Measurements from ENCODE around the gene CRACR2A.

CRACR2A gene

DNA sequence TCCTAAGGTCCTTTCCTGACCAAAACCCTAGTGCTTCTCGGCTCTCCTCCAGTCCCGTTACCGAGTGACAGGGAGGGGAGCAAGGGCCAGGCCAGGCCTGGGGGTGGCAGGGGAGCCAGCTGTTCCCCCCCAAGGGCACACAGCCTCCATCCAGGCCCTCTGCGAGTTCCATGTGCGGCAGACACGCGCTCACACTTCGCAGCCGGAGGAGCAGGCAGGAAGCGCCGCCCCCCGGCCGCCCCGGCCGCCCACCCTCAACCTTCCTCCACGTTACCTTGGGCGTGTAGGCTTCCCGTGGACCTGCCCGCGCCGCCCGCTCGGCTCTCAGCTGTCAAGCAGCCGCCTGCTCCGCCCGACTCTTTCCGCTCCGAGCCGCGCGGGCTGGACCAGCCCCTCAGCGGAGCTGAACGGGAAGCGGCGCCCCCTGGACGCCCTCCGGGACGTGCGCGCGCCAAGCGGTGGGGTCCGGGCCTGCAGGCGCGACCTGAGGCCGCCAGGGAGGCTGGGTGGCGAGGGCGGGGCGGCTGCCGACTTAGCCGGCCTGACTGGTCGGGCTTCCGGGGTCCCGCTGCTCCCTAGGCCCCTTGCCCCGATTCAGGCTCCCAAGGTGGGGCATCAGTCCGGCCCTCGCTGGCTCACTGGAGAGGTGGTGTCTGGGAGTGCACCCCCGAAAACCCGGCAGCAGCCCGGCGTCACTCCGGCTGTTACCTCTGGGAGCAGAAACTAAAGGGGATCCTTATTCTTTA is at the start of gene CRACR2A:
CRACR2A (minus strand) TSS at position 369 of the 746 bp plus-strand sequence. CDS start 56,110 bp downstream, outside the sequence.
- DNase-seq = no peak

DNA sequence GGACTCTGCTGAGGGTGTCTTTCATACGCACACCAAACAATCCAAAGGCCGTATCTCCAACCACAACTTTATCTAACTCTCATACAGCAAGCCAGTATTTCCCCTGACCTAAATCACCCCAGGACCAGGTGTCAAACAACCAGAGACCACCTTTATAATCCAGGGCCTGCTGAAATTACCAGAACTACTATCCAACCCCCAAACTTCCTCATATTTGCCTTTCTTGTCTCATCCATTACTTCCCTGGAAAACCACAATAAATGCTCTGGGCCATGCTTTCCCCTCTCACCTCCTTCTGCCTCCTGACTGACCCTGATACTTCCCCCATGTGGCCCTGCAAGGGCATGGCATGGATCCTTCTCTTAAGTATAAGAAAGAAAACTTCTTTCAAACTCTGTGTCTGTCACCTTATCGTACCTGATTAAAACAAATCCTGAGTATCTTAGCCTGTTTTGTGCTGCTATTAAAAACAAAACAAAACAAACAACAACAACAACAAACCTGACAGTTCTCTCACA is 44.7 kb upstream of the CRACR2A start:
- DNase-seq = no peak

- no peak for DNase-seq
Measured at GRCh38 chr12:3795492-3796133, 42.7 kb upstream of the CRACR2A start.

DNA sequence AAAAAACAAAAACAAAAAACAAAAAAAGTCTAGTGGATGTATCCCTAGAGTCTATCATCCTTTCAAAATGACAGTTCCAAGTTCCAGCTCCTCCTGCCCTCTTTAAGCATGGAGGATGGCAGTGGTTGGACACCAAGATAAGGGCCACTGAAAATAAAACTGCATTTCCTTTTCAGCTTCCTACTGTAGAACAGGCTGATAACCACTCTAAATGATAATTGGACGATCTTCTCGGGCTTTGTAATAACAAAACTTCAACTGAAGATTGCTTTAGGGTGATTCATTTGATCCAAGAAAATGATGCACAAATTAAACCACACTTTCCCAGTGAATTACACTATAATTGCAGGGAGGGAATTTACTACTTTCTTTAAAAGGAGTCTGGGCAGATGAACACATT is 42.2 kb upstream of the CRACR2A start:
- DNase-seq = no peak

DNA sequence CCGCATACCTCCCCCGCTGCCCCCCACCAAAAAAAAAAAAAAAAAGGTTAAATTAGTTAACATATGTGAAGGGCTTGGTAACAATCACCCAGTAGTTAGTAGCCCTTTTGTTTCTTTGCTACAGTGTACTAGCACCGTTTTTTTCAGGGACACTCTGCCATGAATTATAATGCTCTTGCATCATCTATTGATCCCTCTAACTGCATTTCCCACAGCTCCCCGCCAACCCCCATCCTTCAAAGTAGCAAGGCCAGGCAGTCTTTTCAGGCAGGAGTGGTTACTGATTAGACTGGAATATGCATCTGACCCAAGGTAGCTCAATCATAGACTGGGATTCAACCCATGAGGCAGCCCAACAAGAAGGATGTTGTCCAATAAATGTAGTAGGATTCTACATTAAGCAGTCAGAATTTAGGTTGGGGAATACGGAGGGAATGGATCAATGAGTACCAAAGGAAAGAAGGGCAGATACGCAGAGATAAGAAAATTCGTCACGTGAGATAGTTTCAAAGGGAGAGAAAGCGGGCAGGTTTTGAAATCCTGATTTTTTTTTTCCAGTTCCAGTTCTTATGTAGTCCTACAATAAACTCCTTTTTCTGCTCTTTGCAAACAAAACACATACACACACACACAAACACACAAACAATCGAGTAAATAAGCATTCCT is 39.8 kb upstream of the CRACR2A start:
- DNase-seq = no peak

DNA sequence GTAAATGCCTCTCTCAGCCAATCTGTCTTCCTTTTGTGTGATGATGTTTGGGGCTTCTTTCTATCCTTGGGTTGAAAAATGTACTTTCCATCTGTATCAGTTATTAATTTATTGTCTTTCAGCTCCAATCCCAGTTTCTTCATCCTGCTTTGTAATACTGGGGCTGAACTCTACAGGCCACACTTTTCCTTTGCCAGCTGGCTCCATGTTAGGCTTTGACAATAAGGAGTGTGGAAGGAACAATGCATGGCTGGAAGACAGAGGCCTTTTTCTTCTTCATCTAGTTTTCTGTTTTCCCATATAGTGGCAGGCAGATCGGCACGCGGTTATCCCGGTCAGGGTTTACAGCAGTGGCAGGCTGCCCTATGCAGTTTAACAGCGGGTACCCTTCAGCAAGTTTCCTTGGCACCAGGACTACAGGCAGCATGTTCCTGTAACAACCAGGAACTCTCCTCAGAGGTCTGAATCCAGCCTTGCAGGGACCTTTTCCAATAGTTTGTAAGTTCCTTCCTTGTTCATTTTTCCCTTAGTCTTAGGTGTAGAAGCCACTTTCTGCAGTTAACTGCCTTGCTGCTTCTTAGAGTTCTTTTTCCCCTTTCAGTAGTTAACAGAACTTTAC is 38.5 kb upstream of the CRACR2A start:
- DNase-seq = no peak

DNA sequence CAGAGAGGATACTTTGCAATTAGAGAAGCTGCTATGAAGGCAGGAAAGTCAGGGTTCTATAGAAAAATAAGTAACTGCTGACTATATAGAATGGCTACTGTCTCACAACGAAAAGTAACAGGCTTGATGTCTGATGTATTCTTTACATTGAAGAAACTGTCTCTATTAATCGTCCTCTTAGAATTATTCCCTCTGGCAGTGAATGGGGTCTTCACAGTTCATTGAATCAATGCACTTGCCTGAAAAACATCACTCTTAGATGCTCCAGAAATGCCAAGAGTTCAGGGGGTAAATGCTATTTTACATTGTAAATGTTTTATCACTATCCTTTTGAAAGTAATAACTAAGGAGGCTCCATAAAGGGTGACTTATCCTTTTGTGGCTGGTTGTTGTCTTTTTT is 37.7 kb upstream of the CRACR2A start:
- no peak for DNase-seq

GRCh38 chr12:3789838-3790237 is 36.9 kb upstream of the CRACR2A start:
- no peak for DNase-seq

DNA sequence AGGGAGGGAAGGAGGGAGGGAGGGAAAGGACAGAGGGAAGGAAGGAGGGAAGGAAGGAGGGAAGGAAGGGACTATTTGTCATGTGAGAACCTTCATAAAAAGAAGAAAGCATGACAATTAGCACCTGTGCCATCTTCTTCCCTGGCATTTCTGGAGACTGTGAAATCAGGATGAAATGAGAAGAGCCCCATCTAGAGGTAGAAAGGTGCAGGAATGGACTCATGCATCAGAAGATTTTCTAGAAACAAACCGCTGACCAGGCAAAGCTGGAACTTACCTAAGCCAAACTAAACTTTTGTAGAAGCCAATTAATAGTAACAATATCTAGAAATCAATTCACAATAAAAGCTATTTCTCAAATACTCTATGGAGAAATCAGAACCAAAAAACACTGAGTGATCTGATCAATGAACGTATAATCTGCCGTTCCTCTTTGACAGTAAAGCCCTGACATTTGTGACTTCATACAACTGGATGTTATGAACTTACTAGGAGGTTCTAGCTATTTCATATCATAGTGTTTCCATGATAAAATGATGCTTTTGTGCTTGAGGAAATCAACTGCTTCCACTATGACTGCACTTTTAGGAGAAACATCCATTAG is 24.4 kb upstream of the CRACR2A start:
- no peak for DNase-seq

DNA sequence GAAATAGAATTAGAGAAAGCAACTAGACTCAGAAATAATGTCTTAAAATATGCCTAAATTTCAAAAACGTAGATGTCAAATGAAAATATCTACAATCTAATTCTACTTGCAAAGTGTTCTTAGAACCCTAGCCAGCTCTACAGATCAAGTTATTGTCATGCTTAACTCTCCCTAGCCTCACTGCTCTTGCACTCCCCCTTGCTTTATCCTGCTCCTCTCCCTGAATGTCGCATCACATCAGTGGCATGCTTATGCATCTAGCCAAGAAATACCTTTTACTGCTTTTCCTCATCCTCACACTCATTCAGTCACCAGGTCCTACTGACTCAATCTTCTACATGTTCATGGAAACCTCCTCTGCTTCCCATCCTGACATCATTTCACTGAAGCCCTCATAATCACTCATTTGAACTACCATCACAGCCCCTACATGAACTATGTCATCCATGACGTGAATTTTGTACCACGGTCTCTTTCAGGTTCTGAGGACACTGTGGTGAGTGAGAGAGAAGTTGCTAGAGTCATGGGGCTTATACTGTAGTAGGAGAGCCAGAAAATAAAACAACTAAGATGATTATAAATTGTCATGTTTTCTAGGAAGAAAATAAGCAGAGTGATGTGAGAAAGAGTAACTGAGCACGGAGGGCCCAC is 22.6 kb upstream of the CRACR2A start:
- DNase-seq = no peak

DNA sequence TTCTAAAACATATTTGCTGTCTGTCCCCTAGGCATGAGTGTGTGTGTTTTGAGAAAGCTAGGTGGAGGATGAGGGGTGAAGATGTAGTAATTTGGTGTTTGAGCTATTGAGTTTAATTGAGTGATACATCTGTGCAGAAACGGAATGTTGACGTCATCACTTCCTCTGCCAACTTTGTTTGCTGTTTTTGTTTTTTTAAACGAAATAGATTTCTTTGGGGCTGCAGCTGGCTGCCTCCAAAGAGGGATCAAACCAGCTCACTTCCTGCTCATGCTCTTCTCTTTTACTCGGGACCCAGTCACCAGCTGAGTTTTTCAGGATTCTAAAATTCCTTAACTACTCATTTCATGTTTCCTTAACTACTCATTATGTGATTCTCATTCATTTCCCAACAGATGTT is 19.5 kb upstream of the CRACR2A start:
- DNase-seq = no peak

DNA sequence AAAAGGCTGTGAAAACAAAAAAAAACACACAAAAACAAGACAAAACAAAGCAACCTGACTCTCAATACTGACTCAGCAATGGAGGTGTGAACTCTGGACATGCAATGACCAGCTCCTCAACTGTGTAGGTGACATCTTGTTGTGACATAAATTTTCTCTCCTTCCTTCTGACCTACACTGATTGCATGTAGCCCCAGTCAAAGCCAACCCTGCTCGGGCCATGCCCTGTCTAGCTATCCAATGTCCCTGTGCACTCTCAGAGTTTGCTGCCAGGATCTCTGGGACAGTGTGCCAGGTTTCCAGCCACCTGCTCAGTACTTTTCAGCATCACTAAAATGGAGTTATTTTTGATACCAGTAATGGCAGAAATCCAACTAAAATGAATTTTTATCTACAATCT is 18.9 kb upstream of the CRACR2A start:
- no peak for DNase-seq

- DNase-seq = no peak
Measured at GRCh38 chr12:3770891-3771290, 18.0 kb upstream of the CRACR2A start.

- DNase-seq = no peak
Measured at GRCh38 chr12:3768911-3769447, 16.1 kb upstream of the CRACR2A start.

DNA sequence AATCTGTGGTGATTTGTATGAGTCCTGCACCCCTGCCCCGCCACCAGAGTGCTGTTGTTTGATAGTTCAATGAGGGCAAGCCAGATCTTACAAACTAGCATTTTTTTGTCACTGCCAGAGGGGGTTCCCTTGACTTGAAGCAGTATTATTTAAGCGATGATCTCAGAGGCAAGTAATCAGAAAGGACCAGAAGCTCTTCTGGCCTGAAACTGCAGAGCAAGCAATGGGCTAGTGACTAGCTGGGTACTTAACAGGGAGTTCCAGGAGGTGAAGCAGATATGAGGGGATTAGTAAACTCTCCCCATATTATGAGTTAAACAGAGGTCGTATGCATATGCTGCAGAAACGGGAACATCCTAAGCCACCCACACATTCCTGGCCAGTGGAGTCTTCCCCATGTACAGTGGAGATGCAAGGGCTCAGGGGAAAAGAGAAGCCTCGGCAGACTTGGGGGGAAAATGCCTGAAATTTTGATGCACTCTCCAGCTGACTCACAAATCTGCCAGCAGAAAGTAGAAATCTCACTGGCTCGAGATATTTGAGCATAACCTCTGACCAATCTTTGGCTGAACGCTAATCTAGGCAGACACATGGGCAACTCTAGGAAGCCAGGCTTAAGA is 8.3 kb upstream of the CRACR2A start:
- no peak for DNase-seq

GRCh38 chr12:3759878-3760277 is 7.0 kb upstream of the CRACR2A start:
- no peak for DNase-seq

DNA sequence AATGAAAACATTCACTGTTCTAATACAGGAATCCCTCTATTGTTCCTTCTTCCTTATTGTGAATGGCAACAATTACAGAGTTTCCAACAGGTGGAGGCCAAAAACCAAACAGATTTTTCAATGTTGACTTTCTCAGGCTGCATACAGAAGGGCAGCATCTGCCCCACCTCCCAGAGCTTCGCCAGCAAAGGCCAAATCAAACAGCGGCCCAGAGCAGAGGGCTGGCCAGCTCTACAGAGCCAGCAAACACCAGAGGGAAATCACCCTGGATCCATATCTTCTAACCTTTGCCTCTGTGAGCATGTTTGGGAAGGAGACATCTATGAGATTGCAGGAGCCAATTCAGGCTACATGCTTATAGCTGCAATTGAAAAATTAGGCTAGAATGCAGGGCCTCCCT is 4.4 kb upstream of the CRACR2A start:
- no peak for DNase-seq

DNA sequence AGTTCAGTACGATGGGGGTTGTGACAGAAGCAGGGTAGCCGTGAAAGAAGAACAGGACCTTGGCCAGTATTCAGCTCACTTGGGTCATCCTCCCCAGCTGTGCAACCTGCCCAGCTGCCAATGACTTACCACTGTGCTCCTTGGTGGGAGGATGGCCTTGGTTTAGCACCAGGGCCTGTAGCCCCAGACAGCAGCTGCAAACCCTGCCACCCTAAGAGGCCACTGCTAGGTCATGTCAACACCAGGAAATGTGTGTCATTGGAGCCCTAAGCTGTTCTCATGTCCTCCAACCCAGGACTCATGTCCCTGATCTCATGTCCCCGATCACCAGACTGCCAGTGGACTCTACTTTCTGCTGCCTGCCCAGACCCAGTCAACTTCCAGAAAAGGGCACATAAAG is 3.0 kb upstream of the CRACR2A start:
- no peak for DNase-seq

GRCh38 chr12:3753544-3754284 is 805 bp upstream of the CRACR2A start:
- no peak for DNase-seq

GRCh38 chr12:3752096-3752709 is 706 bp downstream of the CRACR2A start:
- no peak for DNase-seq

Data from cortex of kidney (tissue), 1 donor.